ENCODE results near the gene GRIK2. TPM values are rescaled to one million over a fixed set of nuclear protein-coding genes. Genes with fewer than 3 reads are reported as not detected.

The GRIK2 gene
- total RNA-seq, 1 experiment from 2014 or later, result 6.6 TPM

DNA sequence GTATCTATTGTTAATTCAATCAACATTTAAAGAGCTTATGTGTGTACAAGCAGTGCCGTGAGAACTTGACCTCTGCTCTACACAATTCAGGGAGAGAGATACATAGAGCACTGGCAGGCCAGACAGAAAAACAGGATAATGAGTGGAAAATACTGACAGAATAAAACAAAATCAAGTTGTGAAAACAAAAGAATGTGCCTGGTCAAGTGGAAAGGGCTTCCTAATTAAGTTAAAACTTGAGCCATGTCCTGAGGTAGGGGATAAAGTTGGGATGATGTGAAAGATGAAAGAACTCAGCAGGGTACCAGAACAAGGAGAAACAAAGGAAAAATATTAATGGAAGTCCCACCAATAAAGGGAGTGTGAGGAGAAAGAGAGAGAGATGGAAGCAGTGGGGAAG, 672.8 kb downstream of the GRIK2 start:
- no peaks in the 10 kb centered on the region for H3K27me3 ChIP-seq (ENCODE audit: control insufficient read depth, insufficient read depth, low read length)
- H3K4me1 ChIP-seq (ENCODE audit: control insufficient read depth, insufficient read depth, low read length), result no peaks in the 10 kb centered on the region
- no peaks in the 10 kb centered on the region for H3K9me3 ChIP-seq (ENCODE audit: control insufficient read depth, insufficient read depth, low read depth, low read length)
- no peaks in the 10 kb centered on the region for H3K36me3 ChIP-seq (ENCODE audit: control insufficient read depth, insufficient read depth, low read length)
- ATAC-seq, result no peak
- intact Hi-C loops (cut with micrococcal nuclease; ENCODE audit: unreplicated experiment) (no loop called here), in situ Hi-C loops (cut with HindIII; ENCODE audit: low pct_unique_long_range_greater_than_20kb, low sequenced_read_pairs) (no loop called here)
- no peak overlapping the region for H3K27ac ChIP-seq (ENCODE audit: low read length)
- no peak for DNase-seq (ENCODE audit: low read depth, low spot score)
- ChIA-PET POLR2A (no interaction called here), CTCF (no interaction called here)
- no peak overlapping the region for H3K4me3 ChIP-seq (ENCODE audit: low read depth in 2 of 2, low read length in 2 of 2)
- BruUV-seq (replicated peaks), result no TSS peak
- TF ChIP-seq, protein P1, sequence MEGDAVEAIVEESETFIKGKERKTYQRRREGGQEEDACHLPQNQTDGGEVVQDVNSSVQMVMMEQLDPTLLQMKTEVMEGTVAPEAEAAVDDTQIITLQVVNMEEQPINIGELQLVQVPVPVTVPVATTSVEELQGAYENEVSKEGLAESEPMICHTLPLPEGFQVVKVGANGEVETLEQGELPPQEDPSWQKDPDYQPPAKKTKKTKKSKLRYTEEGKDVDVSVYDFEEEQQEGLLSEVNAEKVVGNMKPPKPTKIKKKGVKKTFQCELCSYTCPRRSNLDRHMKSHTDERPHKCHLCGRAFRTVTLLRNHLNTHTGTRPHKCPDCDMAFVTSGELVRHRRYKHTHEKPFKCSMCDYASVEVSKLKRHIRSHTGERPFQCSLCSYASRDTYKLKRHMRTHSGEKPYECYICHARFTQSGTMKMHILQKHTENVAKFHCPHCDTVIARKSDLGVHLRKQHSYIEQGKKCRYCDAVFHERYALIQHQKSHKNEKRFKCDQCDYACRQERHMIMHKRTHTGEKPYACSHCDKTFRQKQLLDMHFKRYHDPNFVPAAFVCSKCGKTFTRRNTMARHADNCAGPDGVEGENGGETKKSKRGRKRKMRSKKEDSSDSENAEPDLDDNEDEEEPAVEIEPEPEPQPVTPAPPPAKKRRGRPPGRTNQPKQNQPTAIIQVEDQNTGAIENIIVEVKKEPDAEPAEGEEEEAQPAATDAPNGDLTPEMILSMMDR (IDR thresholded peaks at IDR 0.05), result no peak
- no peak for TF ChIP-seq REST (IDR thresholded peaks at IDR 0.05; ENCODE audit: insufficient read depth in 1 of 2, low read depth in 2 of 2, low read length in 1 of 2)
- TF ChIP-seq POLR2AphosphoS5 (IDR thresholded peaks at IDR 0.05; ENCODE audit: low read depth, low read length), result no peak
- no peak for TF ChIP-seq TCF7L2 (IDR thresholded peaks at IDR 0.05; ENCODE audit: low read depth, low read length)

- ChIA-PET POLR2A (no interaction called here), CTCF (no interaction called here)
- BruUV-seq (replicated peaks), result no TSS peak
- in situ Hi-C loops (cut with HindIII; ENCODE audit: low pct_unique_long_range_greater_than_20kb, low sequenced_read_pairs) (no loop called here), intact Hi-C loops (cut with micrococcal nuclease; ENCODE audit: unreplicated experiment) (no loop called here)
- ATAC-seq (no peak), DNase-seq (ENCODE audit: low read depth, low spot score) (no peak)
- H3K4me3 ChIP-seq (ENCODE audit: low read depth in 2 of 2, low read length in 2 of 2), result no peak overlapping the region
- H3K27ac ChIP-seq (ENCODE audit: low read length), result no peak overlapping the region
- no peaks in the 10 kb centered on the region for H3K36me3 ChIP-seq (ENCODE audit: control insufficient read depth, insufficient read depth, low read length)
- no peaks in the 10 kb centered on the region for H3K9me3 ChIP-seq (ENCODE audit: control insufficient read depth, insufficient read depth, low read depth, low read length)
- TF ChIP-seq TCF7L2 (IDR thresholded peaks at IDR 0.05; ENCODE audit: low read depth, low read length), result no peak
- no peaks in the 10 kb centered on the region for H3K27me3 ChIP-seq (ENCODE audit: control insufficient read depth, insufficient read depth, low read length)
- H3K4me1 ChIP-seq (ENCODE audit: control insufficient read depth, insufficient read depth, low read length), result no peaks in the 10 kb centered on the region
Observed at GRCh38 chr6:102068349-102068929, 674.9 kb downstream of the GRIK2 start.

DNA sequence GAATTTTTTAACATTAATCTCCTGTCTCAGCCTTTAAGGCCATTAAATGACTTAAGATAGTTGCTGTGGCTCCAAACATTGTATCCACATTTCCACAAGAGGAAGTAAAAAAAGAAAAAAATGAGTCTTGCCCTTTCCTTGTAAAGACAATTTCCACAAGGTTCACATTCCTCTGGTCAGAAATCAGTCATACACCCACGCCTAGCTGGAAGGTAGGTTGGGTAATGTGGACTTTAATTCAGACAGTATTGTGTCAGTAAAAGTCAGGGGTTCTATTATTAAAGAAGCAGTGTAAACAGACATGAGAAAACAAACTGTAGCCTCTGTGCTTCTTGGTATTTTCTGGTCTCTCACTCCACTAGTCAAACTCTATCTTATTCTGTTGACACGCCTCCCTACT, 682.0 kb downstream of the GRIK2 start:
- in situ Hi-C loops (cut with HindIII; ENCODE audit: low pct_unique_long_range_greater_than_20kb, low sequenced_read_pairs), result no loop called here

More for the DNA sequence above, 682.0 kb downstream of the GRIK2 start:
- CTCF ChIA-PET, result no interaction called here
- POLR2A ChIA-PET, result no interaction called here
- H3K36me3 ChIP-seq (ENCODE audit: control insufficient read depth, insufficient read depth, low read length), result no peaks in the 10 kb centered on the region
- H3K9me3 ChIP-seq (ENCODE audit: control insufficient read depth, insufficient read depth, low read depth, low read length), result no peaks in the 10 kb centered on the region
- H3K4me1 ChIP-seq (ENCODE audit: control insufficient read depth, insufficient read depth, low read length), result no peaks in the 10 kb centered on the region
- TF ChIP-seq, protein P1 (IDR thresholded peaks at IDR 0.05), result no peak
- TF ChIP-seq POLR2AphosphoS5 (IDR thresholded peaks at IDR 0.05; ENCODE audit: low read depth, low read length) (no peak), REST (IDR thresholded peaks at IDR 0.05; ENCODE audit: insufficient read depth in 1 of 2, low read depth in 2 of 2, low read length in 1 of 2) (no peak), SIN3A (IDR thresholded peaks at IDR 0.05; ENCODE audit: borderline replicate concordance, insufficient read depth, low read depth, low read length) (no peak), TCF7L2 (IDR thresholded peaks at IDR 0.05; ENCODE audit: low read depth, low read length) (no peak)
- H3K4me3 ChIP-seq (ENCODE audit: low read depth in 2 of 2, low read length in 2 of 2), result no peak overlapping the region
- intact Hi-C loops (cut with micrococcal nuclease; ENCODE audit: unreplicated experiment), result no loop called here
- no TSS peak for BruUV-seq (replicated peaks)
- DNase-seq (ENCODE audit: low read depth, low spot score), result no peak
- no peak overlapping the region for H3K27ac ChIP-seq (ENCODE audit: low read length)
- no peak for ATAC-seq
- no peaks in the 10 kb centered on the region for H3K27me3 ChIP-seq (ENCODE audit: control insufficient read depth, insufficient read depth, low read length)
